NCI-H2196 treated with DMSO at 0.1 percent for 48 hours (cell line): ENCODE data around the gene TRNT1.
A peak's percentile ranks its signal among the peaks of the same experiment; 100 is the strongest.

Experiments used
- DNase-seq: peaks from one replicate; lab custom pipeline; 2025; ENCODE audit not compliant: unreplicated experiment; lab: John Stamatoyannopoulos, UW

Gene TRNT1

DNA sequence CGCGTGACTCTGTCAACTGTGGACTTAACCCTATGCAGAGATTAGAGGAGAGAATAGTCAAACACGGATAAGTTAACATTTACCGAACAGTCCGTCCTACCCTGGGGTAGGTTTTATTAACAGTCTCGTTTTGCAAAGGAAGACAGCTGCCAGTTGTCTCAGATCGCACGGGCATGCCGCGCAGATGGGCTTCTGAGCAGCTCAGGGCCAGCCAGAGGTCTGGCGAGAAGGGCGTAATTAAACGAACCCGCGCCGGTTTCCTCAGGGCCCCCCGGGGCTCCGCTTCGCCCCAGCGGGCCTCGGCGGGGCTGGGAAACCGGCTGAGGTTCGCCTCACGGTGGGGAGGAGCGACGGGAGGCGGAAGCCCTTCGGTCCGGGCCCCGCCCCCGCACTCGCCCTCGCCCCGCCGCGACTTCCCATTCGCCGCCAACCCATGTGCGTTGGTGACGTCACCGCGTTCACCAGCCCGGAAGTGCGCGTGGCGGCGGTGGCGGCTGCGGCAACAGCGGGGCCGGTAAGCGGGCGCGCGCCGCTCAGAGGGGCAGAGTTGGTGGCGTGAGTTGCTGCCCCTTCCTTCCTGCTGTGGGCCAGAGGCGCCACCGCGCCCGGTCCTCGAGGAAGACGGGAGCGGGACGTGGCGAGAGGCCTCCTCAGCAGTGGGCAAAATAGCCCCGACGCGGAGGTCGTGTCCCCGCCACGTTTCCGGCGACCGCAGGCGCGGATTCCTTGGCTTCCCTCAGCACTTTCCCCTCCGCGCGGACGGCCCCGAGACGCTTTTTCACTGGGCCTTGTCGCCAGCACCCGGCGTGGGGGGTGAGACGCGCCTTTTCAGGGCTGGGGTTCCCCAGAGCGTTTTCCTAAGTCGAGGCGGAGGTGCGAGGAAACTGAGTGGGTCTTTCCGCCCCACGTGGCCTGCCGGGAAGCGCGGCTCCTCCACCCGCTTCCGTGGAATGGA, at the start of gene TRNT1:
TSS of gene TRNT1 (plus strand) at position 464 of the 955 bp plus-strand sequence. CDS start 2,101 bp downstream, outside the sequence.
- peak; percentile 59 for DNase-seq

DNA sequence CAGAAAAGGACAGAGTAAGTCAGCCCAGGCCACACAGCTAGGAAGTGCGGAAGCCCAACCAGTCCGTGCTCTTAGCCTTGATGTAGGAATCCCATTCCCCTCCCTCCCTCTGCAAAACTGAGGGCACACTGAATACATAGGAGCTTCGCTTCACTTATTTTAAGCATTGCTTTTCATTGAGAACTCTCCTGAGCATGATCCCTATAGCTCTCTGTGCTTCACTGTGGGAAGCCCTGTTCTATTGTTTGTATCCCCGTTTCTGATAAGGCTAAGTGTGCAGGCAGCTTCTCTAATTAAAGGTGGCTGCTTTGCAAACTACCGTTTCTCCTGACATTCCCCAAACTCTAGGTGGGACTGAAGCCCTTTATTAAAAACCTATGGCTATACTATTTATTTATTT, 46.4 kb upstream of the TRNT1 start:
- no peak for DNase-seq

DNA sequence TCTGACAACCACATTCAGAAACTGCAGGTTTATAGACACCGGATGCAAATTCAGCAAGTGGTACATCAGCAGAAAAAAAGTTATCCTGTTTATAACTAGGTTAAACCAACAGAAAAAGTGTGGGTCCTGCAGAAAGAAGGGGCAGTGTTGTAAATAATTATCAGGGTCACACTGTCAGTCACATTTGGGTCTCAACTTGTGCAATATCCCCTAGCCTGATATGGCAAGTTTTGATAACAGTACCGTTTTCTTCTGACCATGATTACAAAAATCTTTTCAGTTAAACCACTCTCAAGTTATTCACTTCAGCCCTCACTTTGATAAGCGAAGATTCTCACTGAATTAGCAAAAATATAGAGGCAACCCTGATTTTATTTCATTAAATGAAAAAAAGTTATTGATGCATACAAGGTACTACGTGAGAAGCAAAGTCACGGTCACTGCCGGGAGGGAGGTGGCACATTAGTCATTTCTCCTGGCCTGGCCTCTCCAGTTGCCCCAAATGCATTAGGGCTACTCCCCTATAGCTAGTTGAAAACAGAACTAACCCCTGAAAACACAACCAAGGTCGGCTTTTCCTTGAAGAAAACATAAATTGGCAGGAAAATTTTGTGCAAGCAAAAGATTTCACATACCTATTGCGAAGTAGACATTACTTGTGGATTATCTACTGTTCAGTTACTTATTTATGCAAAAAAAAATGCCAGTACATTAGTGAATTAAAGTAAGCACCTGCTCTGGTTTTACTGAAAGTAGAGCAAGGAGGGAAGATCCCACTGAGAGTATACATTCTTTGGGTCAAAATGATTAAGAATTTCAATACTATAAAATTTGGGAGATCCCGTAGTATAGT, 45.1 kb upstream of the TRNT1 start:
- DNase-seq = no peak

DNA sequence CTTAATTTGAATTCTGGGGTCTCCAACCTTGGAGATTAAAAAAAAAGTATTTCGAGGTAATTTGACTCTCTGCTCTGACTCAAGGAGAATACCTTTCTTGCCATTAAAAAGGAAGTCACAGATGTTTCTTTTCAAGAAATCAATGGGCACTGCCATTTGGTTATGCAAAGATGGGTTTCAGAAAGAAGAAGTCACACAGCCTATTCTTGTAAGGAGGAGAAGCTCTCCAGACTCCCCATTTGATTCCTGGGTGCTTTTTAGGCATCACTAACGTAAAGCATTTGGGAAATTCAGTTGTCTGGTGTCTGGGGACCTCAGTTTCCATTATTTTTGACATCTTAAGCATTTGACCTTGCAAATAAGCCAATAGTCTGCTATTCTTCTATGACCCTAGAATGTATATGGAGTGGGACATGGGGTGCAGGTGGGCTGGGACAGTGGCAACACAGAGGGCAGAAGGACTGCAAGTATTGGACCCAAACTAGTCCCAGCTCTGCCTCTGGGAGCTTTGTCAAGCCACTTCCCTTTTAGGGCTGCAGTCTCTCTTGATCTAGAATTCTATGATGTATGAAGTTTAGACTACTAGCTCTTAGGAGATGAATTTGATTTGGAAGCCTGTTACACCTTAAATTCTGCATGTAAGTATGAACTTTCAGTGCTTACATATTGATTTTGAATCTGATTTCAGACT, 44.4 kb upstream of the TRNT1 start:
- DNase-seq = no peak

DNA sequence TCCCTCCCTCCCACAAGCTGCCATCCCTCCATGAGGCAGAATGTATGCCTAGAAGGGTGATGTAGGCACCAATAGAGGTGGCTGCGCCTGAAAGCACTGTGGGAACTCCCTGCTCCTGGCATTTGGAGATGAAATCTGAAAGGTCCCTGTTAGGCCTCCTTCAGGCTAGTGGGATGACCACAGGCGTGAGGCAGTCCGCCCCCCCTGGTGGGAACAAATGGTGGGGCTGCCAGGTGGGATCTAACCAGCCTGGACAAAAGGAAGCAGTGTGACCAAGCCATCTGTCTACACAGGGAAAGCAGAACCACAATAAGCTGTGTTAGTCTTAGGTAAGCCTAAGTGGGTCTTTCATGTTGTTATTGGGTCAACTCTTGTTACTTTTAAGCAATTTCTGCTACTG, 41.9 kb upstream of the TRNT1 start:
- DNase-seq = no peak

DNA sequence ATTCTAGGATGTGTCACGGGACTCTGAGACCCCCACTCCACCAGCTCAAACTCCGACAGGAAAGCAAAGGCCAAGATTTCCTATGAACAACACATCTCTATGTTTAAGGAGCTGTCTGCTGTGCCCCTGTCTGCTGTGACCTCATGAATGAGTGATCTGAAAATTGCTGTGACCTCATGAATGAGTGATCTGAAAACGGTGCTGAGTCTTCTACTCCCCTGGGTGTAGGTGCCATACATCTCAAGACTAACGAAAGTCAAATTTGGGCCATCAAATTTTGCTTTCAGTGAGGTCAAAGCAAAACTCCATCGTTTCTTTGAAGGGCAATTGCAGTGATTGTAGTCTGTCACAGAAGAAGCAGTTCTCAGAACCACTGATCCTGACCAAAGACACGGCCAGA, 41.0 kb upstream of the TRNT1 start:
- DNase-seq = no peak

DNA sequence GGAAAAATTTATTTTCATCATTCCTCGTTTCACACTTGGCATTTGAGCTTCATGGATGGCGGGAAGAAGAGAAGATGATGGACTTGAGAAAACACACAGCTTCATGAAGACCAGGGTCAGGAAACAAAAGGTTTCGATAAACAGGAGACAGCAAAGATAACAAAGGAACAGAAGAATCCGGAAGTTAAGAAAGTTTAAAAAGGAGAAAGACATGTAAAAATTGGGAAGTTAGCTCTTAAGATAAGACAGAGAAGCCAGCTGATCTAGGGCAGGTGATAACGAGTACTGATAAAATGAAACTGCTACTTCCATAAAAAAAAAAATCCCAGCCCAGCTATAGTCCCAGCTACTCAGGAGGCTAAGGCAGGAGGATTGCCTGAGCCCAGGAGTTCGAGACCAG, 40.5 kb upstream of the TRNT1 start:
- DNase-seq = no peak

DNA sequence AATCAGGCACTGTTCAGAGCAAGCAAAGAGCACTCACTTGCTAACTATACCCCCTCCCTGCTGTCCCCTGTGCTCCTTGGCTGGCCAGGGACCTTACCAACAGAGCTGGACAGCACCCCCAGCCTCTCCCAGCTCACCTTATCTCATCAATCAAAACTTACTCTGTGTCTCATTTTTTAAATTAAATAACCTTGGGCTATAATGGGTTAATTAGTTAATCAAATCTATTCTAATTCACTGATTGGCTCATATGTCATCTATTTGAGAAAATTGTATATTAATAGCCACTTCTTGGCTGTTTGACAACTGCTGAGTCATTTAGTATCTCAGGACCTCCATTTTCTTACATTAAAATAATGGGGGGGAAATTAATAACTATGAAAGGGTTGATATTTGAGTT, 39.5 kb upstream of the TRNT1 start:
- DNase-seq = no peak

DNA sequence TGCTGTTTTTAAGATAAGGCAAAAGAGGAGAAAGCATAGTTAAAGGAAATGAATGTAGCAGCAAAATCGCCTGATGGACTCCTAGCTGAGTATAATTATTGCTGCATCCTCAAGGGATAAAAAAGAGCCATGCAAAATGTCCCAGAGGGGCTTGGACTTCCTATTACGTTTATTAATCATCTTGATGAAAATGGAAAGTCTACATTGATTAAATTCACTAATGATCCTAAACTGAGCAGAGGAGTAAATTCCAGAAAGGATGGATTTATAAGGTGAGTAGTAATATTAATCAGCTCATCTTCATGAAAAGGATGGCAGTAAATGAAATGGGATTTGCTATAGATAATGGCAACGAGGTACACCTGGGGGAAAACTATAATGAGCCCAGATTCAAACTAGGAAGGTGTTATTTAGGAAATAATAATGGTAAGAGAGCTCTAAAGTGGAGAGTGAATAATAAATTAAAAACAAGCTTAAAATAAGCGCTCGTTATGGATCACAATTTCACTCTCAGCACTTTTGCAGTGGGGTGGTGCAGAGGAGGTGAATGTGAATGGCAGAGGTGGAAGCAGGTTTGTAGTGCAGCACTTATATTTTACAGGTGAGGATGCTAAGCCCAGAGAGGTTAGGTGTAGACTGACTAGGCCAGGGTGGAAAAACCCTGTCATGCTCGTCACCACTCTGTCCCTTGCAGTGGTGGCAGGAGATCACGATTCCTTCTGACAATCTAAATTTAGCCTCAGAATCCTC, 38.8 kb upstream of the TRNT1 start:
- DNase-seq = no peak

DNA sequence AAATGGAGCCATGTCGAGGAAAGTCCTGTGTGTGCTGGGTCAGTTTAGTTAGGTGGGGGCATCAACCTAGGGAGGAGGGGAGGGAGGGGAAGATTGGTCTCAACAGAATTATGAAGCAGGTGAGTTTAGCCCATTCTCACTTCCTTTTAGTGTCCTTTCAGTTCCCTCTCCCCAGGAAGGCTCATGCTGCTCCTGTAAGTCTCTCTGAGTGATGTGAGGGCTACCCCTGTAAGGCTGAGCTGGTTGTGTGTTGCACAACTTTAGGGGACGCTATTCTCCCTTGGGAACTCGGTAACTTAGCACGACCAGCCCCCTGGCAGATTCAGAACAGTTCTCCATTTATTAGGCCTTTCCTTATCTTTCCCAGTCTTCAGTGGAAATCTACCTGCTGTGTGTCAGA, 37.7 kb upstream of the TRNT1 start:
- DNase-seq = no peak

DNA sequence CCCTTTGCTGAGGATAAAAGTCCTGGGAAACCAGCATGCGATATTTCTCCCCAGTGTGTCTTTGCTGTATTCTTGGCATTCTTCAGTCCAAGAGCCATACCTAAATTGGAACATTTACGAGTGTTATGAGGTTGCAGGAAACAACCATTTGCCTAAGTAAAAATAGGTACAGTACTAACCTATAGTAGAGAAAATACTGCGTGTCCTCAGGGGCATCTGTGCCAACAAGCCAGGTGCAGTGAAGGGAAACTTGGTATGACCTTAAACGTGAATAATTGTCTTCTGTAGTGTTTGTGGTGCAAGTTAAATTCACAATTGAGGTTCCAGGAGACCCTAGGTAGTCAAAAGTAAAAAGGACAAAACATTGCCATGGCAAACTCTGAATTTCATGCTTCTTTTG, 28.8 kb upstream of the TRNT1 start:
- DNase-seq = no peak

DNA sequence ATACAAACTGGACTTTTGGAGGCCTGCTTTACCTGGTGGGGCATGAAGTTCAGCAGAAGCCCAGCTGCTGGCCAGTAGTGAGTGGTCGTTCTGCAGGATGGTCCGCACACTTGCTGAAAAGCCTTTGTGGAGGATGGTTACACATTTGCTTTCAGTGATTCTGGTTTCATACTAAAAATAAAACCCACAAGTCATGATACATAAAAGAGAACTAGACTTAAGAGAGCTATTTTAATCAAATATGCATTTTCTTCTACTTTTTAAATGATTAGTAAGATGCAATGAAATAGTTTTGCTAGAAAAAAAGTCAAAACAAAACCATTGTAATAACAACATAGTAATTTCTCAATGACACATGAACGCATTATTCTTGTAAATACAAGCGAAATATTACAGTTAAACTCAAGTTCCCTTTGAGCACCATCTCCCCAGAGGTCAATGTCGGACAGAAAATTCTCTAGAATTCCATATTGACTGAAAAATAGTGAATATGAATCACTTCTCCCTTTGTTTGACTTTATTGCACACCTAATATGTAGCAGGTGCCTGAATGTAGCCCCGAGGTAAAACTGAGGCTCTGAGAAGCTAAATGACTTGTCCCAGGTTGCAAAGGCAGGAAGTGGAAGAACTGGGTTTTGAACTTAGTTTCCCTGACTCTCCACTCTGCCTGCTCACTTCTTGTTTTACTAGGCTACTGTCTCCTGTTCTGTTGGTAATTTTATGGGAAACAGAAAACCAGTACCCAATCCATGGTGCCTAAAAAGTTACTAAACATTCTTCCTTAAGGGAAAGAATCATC, 24.9 kb upstream of the TRNT1 start:
- DNase-seq = no peak

DNA sequence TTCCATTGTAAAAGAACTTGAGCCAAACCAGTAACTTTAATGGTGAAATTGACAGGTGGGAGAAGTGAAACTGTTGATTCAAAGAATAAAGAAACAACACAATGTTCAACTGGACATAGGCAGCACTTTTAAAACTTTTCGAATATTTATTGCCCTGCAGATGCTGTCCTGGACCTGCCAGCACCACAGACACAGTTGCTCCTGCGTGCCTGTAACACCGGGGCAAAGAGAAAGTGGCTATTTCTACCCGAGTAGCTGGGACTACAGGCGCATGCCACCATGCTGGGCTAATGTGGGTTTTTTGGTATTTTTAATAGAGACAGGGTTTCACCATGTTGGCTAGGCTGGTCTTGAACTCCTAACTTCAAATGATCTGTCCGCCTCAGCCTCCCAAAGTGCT, 24.0 kb upstream of the TRNT1 start:
- DNase-seq = no peak

DNA sequence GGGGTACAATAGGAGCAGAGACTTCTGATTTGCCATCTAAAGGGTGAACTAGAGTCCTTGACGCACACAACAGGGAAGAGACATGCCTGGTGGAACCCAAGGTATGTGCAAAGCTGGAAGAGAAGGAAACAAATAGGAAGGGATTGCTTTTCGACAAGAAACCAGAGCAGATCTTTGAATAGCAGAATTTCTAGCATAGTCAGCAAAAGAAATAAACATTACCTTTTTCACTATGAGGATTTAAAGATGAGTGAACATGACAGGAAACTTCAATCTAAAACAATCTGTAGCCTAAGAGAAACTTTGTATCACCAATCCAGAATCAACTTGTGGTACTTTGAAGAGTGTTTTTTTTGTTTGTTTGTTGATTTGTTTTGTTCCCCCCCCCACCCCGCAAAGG, 21.5 kb upstream of the TRNT1 start:
- DNase-seq = no peak

DNA sequence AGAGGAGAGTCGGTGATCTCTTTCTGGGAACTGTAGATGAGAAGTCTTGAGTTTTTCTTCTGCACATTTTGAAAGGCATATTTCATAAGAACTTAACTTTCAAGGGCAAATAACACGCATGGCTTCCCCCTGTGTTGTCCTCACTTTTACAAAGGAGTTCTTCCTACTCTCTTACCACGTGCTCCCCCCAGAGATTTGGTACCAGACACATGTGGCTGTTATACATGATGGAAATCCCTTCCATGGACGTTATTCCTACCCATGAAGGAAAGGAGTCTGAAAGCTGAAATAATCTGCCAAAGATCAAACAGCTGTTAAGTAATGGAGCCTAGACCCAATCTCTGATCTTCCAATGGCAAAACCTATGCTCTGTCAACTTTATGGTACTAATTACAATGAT, 20.9 kb upstream of the TRNT1 start:
- no peak for DNase-seq

DNA sequence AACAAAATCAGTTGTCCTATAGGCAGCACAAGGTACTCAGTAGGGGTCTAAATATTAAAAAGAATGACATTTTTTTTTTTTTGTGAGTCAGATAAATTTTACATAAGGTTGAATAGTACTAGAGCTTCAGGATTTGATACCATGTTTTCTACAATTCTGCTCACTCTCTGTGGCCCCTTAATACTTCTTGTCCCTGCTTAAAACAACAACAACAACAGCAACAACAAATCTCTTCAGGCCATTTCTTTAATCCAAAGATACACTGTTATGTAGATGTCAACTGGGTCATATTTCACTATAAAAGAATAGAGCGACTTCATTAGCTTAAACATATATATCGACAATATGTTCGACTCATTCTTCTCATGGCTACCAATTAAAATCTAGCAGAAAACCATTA, 19.6 kb upstream of the TRNT1 start:
- no peak for DNase-seq

DNA sequence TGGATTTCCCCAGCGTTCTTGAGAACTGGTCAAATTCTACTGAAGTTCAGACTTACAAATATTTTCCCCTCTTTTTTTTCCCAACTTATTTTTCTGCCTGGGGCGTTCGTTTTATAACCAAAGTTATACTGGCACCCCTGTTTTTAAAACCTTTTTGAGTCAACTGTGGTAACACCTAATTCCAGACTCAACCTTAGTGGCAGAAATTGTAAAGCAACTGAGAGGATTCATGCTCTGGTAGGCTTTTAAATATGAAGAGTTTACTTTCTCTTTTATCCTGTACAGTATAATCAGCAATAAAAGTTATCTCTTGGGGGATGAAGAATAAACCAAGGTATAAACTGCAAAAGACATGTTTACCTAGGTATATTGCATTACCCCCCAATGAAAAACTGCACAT, 18.9 kb upstream of the TRNT1 start:
- no peak for DNase-seq

DNA sequence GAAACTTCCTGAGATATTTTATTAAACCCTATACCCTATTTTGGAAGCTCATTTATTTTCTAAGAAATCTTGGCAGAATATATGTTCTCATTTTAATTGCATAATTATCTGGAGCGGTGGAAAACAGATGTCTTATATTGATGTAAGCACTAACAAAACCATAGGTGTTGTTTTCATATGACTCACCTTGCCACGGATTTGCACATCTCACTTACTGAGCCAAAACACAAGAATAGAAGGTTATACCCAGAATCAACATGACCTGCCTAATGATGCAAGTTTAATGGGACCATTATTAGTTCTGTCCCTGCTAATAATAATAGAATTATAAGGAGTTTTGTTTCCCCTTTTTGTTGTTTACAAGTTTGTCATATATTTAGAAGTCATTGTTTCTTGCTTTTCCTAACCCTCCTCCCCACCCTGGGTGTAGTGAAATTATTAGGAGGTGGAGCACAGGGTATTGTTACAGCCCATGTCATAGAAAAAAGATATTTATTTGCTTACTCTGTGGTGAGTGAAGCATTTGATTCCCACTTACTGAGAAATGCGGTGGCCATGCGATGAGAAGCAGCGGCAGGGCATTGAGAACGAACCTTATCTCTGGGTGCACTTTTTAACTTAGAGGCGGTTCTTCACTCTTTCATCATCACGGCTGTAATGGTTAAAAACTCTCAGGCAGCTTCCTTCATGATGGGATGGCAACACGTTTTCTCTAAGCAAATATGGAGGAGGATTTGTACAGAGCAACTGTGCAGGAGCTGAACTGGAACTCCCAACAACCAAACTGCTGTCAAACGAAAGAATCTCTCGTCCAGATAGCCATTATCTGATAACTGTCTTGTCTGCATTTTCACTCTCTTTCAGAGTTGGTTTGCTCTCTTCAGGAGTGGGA, 17.1 kb upstream of the TRNT1 start:
- DNase-seq = no peak

DNA sequence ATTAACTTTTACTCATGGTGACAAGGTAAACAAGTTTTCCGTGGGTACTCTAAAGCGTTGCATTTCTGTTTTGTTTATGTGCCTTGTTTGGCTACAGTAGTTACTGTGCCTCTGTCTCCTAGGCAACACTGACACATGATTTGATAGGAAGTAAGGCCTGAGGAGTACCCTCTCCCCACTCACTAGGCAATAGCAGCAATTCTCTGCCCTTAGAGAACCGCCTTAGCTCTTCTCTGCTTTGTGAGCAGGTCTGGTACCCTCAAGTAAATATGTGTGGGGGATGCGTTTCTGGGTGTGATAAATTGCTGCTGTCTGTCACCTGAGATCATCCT, 16.5 kb upstream of the TRNT1 start, which contains the start of gene IL5RA:
TSS of gene IL5RA (minus strand) at position 76 of the 332 bp plus-strand sequence. CDS start 5,390 bp downstream, outside the sequence.
- no peak for DNase-seq
